GM18526 (cell line): Measurements from ENCODE around the gene EML6.

Experiments used
- POLR2A ChIP-seq: IDR thresholded peaks from 3 replicates; pipeline ENCODE4 v1.6.1; 2011; ENCODE audit not compliant: insufficient read length; ENCODE audit errors: extremely low read depth

Gene EML6

DNA sequence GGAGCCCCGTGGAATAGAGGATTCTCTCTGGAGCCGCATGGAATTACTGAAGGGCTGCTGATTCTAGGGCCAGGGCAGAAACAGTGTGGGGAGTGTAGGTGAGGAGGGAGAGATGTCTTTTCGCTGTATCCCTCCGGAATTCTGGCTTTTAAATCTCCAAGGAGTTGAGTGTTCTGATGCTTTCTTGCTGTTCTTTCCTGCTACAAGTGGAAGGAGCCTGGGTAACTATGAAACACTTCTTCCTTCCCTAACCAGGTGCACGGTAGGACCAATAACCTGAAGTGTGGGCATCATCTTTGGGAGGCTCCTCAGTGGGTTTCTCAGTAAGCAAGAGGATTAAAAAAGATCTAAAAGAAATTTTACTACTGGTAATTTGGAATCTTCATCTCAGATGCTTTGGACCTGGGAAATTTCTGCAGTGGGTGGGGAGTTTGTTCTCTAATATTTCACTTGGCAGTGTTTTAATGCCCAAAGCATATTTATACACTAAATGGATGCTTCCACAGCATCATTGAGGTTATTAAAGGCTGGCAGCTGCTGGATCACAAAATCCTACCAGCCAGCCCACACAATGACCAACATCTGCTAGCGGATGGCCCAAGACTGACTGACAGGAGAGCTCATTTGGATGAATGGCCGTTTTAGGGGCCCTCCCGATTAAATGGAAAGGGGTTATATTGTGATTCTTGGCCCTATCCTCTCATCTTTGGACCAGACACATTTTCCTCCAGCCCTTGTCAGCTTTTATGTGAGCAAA, 2.1 kb downstream of the EML6 start:
- no peak for TF ChIP-seq POLR2A

- no peak for TF ChIP-seq POLR2A
Observed at GRCh38 chr2:54726431-54726830, 3.0 kb downstream of the EML6 start.

GRCh38 chr2:54726940-54727339, 3.5 kb downstream of the EML6 start:
- TF ChIP-seq POLR2A, result no peak

DNA sequence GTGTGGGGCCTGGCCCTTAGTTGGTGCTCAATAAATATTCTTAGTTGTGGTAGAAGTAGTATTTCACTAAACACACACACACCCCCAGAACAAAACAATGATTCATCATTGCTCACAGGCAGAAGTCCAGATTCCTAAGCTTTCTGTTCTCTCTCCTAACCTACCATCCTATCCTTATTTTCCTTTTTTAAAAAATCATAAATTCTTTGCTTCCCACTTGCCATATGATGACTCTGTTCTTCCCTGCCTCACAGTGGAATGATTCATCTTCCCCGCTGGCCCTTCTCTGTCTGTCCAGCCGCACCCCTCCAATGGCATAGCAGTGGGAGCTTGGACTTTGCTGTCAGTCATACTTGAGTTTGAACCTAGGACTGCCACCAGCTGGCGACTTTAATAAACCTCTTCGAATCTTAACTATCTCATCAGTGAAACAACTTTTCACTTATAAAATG, 5.2 kb downstream of the EML6 start:
- no peak for TF ChIP-seq POLR2A

- TF ChIP-seq POLR2A, result no peak
Observed at GRCh38 chr2:54735636-54736035, 12.2 kb downstream of the EML6 start.

- no peak for TF ChIP-seq POLR2A
Observed at GRCh38 chr2:54738281-54738680, 14.8 kb downstream of the EML6 start.

- TF ChIP-seq POLR2A, result no peak
Observed at GRCh38 chr2:54740333-54740732, 16.9 kb downstream of the EML6 start.

DNA sequence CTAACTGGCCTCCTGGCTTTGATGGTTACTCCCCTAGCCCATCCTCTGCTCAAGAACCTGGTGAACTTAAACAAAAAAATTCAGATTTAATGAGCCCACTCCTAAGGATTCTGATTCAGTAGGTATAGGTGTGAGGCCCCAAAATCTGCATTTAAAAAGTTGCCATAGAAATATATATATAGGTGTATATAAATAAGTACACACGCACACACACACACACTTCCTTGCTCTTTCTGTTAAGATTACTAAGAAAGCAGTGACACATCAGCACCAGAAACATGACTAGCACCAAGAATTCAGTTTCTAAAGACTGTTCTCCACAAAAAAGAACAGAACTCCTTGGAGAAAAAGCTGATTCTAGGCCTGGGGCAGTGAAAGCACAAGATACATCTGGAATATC, 17.8 kb downstream of the EML6 start:
- no peak for TF ChIP-seq POLR2A

GRCh38 chr2:54750040-54750439, 26.6 kb downstream of the EML6 start:
- no peak for TF ChIP-seq POLR2A

GRCh38 chr2:54752439-54752838, 29.0 kb downstream of the EML6 start:
- TF ChIP-seq POLR2A, result no peak

- TF ChIP-seq POLR2A, result no peak
Observed at GRCh38 chr2:54755641-54756326, 32.3 kb downstream of the EML6 start.

- TF ChIP-seq POLR2A, result no peak
Observed at GRCh38 chr2:54757500-54757899, 34.0 kb downstream of the EML6 start.

- no peak for TF ChIP-seq POLR2A
Observed at GRCh38 chr2:54758951-54759350, 35.5 kb downstream of the EML6 start.

DNA sequence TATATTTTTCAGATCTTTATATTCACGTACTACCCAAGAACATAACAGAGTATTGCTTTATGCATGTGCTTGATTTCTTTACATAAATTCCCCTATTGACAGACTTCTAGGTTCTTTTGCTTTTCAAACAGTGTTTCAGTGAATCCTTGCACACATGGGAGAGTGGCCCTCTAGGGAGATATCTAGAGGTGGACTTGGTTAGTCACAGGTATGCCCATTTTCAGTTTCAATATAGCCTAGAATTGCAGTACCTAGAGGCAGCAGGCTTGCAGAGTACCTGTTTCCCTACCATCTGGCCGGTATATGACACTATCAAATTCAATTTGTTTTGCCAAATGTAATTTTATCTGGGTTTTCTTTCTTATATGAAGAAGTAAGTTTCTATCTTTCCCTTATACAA, 36.8 kb downstream of the EML6 start:
- no peak for TF ChIP-seq POLR2A

DNA sequence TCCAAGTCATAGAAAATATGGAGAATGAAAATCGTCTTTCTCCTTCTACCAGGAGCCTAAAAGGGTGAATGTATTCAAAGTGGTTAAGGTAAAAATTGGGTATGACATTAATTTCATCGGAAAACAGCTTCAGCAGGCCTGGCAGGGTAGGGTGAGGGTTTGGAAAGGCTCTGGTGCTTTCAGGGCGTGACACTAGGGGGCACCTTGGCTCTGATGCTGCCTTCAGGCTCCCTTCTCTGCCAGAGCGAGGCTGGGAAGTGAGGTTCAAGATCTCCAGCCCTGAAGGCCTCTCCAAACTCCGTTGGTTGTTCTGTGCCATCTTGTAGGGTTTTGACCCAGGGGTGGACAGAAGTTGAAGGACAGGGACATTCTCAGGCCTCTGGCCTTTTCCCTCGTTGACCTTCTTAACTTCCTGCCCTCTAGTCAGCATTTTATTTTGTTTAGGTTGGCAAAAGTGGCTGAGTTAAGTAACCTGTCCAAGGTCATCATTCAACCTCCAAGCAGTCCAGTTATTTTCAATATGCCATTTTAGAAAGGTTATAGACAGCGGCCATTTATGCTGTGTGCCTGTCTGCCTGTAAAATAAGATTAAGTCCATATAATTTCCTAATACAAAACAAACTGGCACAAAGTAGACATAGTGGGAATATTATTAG, 40.3 kb downstream of the EML6 start:
- no peak for TF ChIP-seq POLR2A

DNA sequence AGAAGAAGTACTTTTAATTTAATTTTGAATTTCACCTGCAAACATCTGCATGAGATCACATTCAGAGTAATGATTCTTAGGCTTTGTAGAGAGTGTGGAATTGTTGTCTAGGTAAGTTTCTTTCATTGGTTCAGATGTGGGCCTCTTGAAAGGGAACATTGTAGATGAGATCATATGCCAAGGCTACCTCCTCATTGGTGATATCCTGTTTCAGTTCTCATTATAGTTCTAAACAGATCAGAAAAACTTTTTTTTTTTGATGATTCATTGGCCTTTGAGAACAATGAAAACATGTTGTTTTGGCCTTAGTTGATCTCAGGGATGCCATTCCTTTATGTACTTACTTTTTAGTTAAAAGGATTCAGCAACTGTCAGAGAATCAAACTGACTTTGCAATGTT, 44.5 kb downstream of the EML6 start:
- TF ChIP-seq POLR2A, result no peak
